ENCODE results near the gene GLI3.

GLI3 gene

DNA sequence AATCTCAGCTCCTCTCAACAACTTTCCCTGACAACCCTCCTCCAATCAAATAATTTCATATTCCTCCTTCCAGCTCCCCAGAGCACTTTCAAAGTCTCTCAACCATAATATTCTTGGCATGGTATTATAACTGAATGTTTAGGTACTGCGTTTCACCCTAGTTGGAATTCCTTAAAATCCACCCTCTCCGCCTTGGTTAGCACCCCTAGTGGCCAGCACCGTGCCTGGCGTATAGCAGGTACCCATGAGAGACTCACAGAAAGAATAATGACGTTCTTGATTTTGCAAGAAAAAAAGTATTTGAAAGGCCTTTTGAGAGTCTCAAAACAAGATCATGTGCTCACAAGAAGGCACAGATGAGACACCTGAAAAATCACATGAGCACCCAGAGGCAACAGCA, 50.9 kb downstream of the GLI3 start:
- no peak for DNase-seq
- in situ Hi-C loops (cut with MboI; ENCODE audit: low pct_unique_long_range_greater_than_20kb, low sequenced_read_pairs) = no loop called here

DNA sequence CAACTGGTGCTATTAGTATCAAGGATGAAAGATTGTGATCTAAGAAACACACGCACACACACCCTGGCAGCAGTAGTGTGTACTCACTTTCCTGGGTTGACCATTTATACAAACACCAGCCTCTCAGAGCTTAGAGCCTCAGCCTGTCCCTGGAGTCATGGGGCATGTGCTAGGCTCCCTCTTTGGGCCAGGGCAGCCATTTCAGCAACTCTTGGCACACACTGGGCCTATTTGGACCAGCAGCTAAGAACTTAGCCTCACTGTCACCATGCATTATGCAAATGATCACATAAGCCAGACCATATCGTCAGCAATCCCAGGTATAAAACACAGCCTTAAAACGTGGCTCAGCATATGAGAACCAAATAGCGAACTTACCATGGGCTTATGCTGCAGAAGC, 51.3 kb downstream of the GLI3 start:
- in situ Hi-C loops (cut with MboI; ENCODE audit: low pct_unique_long_range_greater_than_20kb, low sequenced_read_pairs) = no loop called here
- no peak for DNase-seq

DNA sequence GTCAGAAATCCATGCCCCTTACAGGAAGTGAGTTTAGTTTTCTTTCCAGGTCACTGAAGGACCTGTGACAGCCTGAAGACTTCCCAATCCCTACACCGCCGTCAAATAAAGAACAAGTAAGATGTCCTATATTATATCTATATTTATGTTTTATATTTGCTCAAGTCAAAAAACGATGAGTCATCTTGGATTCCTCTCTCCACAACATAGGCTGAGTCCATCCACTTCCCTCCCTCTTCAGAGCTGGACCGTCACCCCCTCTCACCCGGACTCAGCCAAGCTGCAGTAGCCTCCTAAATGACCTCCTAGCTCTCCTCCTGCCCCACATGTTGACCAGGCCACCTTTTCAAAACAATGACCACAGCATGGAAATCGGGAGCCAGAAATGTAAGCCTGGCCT, 53.5 kb downstream of the GLI3 start:
- in situ Hi-C loops (cut with MboI; ENCODE audit: low pct_unique_long_range_greater_than_20kb, low sequenced_read_pairs) = no loop called here
- DNase-seq = no peak

DNA sequence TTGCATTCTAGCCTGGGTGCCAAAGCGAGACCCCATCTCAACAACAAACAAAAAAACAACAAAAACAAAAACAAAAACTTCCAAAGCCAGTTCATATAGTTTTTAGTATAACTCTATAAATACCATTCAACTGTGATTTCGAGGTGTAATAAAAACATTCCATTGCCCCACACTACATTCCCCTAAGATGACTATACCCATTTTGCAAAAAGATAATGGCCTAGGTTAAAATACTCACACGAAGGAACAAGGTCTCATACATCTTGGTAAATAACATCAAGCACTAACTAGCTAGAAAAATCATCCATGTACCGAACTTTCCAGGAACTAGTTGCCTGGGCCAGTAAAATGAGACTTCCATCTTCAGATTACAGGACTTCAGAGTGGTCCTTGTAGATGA, 55.4 kb downstream of the GLI3 start:
- no peak for DNase-seq

DNA sequence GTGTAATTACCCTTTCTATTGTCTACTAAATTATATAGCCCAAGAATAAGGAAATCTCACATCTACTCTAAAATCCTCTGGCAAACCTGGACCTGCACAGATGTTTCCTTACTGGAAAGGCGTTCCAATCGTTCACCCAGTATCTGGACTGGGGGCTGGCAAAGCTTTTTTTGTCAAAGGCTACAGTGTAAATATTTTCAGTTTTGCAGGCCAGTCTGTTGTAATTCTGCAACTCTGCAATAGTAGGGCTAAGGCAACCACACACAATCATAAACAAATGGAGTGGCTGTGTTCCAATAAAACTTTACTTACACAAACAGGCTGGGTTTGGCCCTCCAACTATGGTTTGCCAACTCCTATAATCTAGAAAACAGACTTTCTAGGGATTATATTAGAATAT, 56.2 kb downstream of the GLI3 start:
- no peak for DNase-seq
- in situ Hi-C loops (cut with MboI; ENCODE audit: low pct_unique_long_range_greater_than_20kb, low sequenced_read_pairs) = no loop called here

More for the DNA sequence above, 55.4 kb downstream of the GLI3 start:
- in situ Hi-C loops (cut with MboI; ENCODE audit: low pct_unique_long_range_greater_than_20kb, low sequenced_read_pairs) = no loop called here

DNA sequence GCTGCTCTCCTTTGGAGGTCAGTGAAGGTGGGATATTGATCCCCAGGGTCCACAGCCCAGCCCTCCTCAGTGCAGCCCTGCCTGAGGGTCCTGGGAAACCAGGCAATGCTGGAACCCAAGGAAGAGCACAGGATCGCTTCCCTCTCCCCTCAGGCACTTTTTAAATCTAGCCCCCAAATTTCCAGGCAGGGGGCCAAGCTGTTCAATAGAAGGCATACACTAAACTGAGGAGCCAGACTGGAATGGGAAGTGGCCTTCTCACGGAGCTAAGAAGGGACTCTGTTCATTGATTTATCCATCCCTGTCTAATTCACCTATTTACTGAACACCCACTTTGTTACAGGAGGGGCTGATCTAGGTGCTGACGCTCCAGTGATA, 60.3 kb downstream of the GLI3 start:
- no peak for DNase-seq
- in situ Hi-C loops (cut with MboI; ENCODE audit: low pct_unique_long_range_greater_than_20kb, low sequenced_read_pairs) = no loop called here

DNA sequence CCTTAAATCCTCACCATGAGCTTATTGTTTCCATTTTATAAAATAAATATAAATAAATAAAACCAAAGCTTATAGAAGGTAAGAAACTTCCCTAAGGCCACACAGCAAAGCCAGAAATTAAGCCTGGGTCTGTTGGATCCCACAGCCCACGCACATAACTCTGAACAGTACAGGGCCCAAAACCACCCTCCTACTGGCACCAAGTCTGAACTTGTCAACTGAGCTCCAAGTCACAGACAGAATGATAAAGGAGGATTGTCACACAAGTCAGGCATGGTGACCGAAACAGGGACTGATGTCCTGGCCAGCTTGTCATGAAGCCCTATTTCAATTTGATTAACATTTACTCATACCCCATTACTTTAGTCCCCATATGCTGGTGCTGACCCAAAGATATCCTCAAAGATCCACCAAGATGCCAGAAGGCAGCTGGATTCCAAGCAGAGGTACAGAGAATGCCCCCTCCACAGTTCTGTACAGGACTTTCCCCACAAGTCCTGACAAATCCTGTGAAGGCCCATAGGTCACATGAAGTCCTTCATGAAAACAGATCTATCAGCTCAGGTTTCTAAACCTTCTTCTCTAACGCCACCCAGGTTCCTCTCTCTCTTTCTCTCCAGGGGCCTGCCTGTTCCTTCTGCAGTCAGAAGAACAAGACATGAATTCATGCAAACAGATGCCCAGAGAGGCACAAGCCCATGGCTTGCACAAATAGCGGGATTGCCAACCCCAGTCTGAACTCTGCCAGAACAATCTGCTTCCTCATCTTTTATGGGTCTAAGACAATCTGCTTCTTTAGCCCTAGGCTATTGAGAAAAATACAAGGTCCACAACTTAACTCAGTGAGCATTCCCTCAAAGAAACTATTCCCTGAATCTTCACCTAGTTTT, 60.9 kb downstream of the GLI3 start:
- in situ Hi-C loops (cut with MboI; ENCODE audit: low pct_unique_long_range_greater_than_20kb, low sequenced_read_pairs) = no loop called here

DNA sequence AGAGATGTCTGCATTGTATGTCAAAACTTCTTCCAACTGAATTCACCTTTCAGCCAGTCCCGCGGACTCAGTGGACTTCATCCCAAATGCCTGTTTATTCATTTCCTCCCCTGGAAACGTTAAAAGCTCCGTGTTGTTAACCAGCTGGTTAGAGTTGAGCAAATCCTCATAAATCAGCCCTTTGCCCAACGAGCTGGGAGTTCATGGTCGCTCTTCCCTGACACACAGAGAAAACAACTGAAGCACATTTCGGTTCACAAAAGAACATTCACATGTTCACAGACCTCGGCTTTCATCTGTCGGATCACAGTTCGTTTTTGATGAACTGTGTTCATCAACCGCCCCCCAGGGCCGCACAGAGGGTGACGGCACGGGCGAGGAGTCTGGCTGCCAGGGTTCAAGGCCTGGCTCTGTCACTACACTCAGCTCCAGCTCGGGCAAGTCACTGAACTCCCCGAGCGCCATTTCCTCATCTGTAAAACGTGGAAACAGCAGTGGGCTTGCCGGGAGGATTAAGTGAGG, 62.6 kb downstream of the GLI3 start:
- in situ Hi-C loops (cut with MboI; ENCODE audit: low pct_unique_long_range_greater_than_20kb, low sequenced_read_pairs) = no loop called here
- no peak for DNase-seq

More for the DNA sequence above, 60.9 kb downstream of the GLI3 start:
- no peak for DNase-seq

DNA sequence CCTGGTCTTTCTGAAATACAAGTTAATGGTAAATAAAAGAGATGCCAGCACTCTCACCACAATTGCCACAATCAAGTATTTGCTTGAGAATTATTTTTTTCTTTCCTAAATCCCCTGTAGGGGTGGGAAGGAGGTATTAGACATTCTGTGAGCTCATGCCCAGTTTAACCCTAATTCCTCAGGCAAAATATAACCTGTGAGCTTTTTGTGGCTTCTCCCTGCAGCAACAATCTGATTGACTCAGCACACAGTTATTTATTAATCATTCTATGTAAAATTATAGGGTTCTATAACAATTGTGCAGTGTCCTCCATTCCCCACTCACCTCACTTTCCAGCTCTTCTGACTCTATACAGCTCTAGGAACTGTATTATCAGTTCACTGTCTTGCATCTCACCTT, 66.3 kb downstream of the GLI3 start:
- no peak for DNase-seq
- in situ Hi-C loops (cut with MboI; ENCODE audit: low pct_unique_long_range_greater_than_20kb, low sequenced_read_pairs) = no loop called here

DNA sequence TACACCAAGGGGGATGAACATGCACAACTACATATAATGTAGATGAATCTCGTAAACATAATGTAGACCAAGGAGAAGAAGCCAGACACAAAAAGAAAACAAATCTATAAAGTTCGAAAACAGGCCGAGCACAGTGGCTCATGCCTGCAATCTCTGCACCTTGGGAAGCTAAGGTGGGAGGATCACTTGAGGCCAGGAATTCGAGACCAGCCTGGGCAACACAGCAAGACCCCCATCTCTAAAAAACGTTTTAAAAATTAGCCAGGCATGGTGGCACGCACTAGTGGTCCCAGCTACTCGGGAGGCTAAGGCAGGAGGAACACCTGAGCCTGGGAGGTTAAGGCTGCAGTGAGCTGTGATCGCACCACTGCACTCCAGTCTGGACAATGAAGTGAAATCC, 68.5 kb downstream of the GLI3 start:
- no peak for DNase-seq
- in situ Hi-C loops (cut with MboI; ENCODE audit: low pct_unique_long_range_greater_than_20kb, low sequenced_read_pairs) = no loop called here

DNA sequence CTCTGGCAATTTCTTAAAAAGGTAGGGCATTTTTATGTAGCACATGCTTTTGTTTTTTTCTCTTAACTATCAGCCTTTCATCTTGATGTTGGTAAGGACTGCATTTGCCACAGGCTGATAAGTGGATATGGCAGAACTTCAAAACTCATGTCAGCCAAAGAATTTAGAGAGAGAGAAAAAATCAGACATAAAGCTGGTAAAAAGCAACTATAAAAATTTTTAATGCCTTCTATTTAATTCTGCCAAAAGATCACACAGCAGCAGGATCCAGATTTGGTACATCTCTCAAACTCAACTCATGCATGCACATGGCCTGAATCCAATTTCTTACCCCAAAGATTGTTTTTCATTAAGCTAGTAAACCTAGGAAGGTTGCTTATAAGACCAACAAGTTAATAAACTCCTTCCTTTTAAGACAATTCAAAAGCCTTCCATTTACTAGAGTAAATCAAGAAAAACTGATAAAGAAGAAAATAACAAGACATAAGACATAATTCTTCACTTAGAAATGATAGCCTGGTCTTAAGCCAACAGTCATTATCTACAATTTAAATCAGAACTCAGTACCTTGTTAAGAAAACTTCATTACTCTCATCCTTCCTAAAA, 69.3 kb downstream of the GLI3 start:
- in situ Hi-C loops (cut with MboI; ENCODE audit: low pct_unique_long_range_greater_than_20kb, low sequenced_read_pairs) = no loop called here
- no peak for DNase-seq

DNA sequence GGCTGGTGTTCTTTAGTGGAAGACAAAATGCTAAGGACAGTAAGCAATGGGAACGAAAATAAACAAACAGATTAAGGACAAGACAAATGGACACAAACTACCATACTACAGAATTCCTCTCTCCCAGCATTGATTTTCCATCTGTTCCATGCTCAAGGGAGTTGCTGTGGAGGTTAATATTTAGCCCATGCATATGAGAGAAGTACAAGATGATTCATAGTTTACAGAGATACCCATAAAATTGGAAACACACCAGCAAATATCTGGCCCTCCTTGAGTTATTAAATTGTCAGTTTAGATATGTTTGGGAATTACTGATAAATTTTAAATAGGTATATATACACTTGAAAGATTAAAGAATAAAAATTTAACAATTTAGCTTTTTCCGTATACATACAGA, 69.8 kb downstream of the GLI3 start:
- in situ Hi-C loops (cut with MboI; ENCODE audit: low pct_unique_long_range_greater_than_20kb, low sequenced_read_pairs) = no loop called here
- no peak for DNase-seq

DNA sequence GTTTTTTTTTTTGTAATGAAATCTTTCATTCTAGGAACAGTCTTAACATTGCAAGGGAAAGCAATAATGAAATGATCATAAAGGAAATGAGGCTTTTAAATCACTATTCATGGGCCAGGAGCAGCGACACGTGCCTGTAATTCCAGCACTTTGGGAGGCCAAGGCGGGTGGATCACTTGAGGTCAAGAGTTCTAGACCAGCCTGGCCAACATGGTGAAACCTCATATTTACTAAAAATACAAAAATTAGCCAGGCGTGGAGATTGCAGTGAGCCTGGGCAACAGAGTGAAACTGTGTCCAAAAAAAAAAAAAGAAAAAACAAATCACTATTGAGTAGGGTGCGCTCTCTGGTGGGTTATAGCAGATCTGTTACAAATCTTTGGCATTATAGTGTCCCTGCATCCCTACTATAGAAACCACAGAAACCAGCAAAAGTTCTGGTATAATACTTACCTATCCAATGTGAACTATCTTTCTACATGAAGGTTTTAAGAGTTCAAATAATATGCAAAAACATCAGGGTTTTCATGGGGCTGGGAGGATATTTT, 72.1 kb downstream of the GLI3 start:
- in situ Hi-C loops (cut with MboI; ENCODE audit: low pct_unique_long_range_greater_than_20kb, low sequenced_read_pairs) = no loop called here
- no peak for DNase-seq

DNA sequence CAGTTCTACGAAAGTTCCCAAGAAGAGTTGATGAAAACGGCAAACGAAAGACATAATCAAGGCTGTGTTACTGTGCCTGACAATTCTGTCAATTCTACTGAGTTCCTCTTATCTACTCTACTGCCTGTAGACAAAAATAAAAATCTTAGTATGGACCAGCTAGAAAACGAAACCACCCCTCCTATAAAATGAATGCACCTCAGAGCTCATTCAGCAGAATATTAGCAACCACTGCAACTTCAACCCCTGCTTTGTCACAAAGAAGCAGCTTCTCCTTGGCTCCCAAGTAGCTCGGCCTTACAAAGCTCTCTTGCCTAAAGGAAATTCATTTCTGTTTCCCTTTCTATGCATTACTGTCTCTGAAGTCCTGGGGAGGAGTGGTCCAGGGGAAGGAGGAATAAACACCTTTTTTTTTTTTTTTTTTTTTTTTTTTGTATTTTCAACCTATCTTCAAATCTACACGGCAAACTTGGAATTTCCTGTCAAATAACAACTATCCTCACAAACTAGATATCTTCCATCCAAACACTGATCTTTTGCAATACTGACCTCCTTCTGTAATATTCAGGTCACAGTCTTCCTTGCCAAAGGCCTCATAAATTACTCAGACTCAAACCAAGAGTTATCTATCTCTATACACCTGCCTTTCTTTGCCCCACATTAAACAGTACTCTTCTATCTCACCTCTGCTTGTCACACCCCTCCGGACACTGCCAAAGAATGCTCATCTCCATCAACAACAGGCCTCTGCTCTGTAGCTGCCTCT, 74.3 kb downstream of the GLI3 start:
- no peak for DNase-seq
- in situ Hi-C loops (cut with MboI; ENCODE audit: low pct_unique_long_range_greater_than_20kb, low sequenced_read_pairs) = no loop called here

DNA sequence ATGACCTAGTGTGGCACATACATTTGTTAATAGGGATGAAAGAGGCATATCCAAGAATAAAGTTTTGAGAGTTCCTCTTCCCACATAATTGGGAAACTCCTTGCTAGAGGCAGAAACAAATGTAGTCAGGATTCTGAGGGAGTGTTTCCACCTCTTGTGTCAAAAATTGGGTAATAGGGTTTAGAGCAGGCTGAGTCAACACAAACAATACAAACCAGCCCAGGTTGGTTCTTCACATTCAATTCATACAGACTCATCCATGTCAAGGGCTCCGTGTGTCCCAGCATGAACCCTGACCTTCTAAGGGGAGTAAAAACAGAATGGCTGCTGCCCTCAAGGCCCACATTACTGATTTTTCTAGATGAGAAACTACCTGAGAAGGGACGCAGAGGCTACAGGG, 75.3 kb downstream of the GLI3 start:
- no peak for DNase-seq
- in situ Hi-C loops (cut with MboI; ENCODE audit: low pct_unique_long_range_greater_than_20kb, low sequenced_read_pairs) = no loop called here

DNA sequence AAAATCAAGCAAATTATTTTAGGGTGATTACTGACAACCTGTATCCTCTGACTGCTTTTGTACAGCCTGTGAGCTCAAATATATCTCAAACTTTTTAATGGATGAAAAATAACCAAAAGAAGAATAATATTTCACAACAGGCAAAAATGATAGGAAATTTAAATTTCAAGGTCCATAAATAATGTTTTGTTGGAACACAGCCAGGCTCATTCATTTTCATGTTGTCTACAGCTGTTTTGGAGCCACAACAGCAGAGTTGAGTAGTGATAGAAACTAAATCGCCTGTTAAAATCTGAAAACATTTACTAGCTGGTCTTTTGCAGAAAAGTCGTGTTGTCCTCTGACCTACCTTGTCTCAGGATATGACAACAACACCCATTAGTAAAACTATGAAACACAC, 75.9 kb downstream of the GLI3 start:
- in situ Hi-C loops (cut with MboI; ENCODE audit: low pct_unique_long_range_greater_than_20kb, low sequenced_read_pairs) = no loop called here
- no peak for DNase-seq

DNA sequence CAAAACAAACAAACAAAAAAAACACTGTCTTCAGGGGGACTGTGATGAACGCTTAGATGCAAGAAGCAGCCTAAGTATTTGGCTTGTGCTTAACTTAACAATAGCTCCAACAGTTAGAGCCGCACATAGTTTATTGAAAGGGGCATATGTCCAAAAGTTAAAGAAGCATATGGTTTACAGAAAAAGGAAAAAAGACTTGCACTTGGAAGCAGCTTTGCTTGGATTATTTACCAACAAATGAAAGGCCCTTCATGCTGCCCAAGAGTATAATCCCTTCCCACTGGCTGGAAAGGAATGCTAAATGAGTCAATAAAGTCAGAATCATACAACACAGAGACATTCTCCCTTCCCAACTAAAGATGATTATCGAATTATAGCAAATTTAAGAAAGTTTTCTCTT, 77.9 kb downstream of the GLI3 start:
- DNase-seq = no peak
- in situ Hi-C loops (cut with MboI; ENCODE audit: low pct_unique_long_range_greater_than_20kb, low sequenced_read_pairs) = no loop called here

DNA sequence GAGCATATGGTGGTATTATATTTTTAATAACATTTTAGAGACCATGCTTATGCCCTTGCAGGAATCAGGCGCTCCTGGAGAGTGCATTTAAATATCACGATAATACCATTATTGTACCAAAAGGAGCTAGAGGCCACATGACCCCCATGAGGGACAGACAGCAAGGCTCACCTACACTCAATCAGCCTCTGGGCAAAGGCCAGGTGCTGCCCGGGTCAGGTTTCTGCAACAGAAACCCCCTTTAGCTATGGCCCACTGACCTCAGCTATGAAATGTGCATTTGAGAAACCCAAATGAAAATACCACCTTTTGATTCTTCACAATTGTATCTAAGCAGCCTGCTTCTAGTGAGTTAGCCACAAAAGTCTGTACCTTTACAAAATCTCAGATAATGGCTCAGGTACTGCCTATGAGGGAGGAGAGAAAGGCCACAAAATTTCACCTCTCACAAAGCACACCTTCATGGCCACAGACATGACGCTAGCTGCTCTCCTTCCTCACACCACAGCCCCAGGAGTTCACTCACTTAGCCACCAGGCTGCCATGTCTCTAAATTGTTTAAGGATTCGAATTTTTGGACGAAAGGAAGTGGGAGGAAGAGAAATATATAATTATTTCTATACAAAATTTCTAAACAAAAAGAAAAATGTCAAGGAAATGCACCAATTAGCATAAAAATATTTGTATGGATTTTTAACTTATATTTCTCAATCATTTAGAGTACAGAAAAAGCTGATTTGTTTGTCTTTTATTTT, 79.9 kb downstream of the GLI3 start:
- in situ Hi-C loops (cut with MboI; ENCODE audit: low pct_unique_long_range_greater_than_20kb, low sequenced_read_pairs) = no loop called here
- no peak for DNase-seq

DNA sequence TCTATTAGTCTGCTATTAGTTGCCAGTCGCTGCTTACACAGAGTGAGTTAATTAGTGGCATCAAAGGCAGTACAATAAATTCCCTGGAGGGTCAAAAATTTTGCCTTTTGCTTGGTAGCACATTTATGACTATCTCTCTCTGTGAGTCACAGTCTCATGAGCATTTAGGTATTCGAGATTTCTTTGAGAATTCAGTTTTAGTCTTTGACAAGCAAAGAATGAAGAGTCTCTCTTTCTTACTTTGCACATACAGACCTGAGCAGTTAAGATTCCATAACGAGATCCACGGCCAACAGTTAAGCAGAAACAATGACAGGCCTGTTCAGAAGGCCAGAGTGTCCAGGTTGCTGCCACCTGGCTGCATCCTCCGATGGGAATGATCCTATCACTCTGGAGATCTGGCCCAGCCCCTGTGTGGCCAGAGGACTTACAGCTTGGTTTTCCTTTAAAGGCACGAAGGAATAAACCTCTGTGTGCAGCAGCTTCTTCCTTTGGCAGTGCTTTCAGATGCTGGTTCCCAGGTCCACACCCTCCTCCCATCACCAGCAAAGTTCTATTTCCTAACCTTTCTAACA, 80.6 kb downstream of the GLI3 start:
- no peak for DNase-seq
- in situ Hi-C loops (cut with MboI; ENCODE audit: low pct_unique_long_range_greater_than_20kb, low sequenced_read_pairs) = no loop called here
